Stromal cell of bone marrow (primary cell): ENCODE results near the gene RBM33.

Source experiments
- DNase-seq: peaks from one replicate; pipeline ENCODE4 v3.0.0-alpha.2; 2012; ENCODE audit warnings: low read depth

RBM33 gene

GRCh38 chr7:155829796-155830470 is 185.5 kb downstream of the RBM33 start:
- no peak for DNase-seq
